Renal cortex interstitium (tissue), 11 donors: Measurements from ENCODE around the gene POLR2A. TPM values are rescaled to one million over a fixed set of nuclear protein-coding genes. Genes with fewer than 3 reads are reported as not detected.
"Not testable (repeated sequence)": the region's sequence is repeated elsewhere in the genome, so short reads cannot be mapped to it uniquely, and the experiment has no call there.

Experiments used
- DNase-seq, 11 donors: peaks; one replicate each; pipeline ENCODE4 v3.0.0-alpha.2; 2013; ENCODE audit warnings: low read depth in 9 of 11, low spot score in 4 of 11; ENCODE audit errors: extremely low read depth in 1 of 11
- polyA plus RNA-seq, 3 donors: library from polyadenylated mRNA; unstranded; fragments of 120-200 nt; gene quantifications; one replicate each; pipeline ENCODE4 v1.2.1, GENCODE V29; 2013; ENCODE audit not compliant: insufficient read length in 3 of 3

The POLR2A gene
- polyA plus RNA-seq, 3 donors, result 131 to 134 (median 134) TPM

GRCh38 chr17:7474767-7475166 lies 9.4 kb upstream of the POLR2A start:
- not testable (repeated sequence) for DNase-seq

- DNase-seq, result no peak
Measured at GRCh38 chr17:7475764-7476422, 8.3 kb upstream of the POLR2A start.

GRCh38 chr17:7476494-7476893 lies 7.7 kb upstream of the POLR2A start:
- DNase-seq, result no peak

GRCh38 chr17:7476951-7477350 lies 7.2 kb upstream of the POLR2A start:
- DNase-seq, result no peak

GRCh38 chr17:7477392-7478275 lies 6.5 kb upstream of the POLR2A start:
- peak in 3 of 11 donors; percentile 57 to 72 (median 62) for DNase-seq

- peak in 1 of 11 donors; percentile 21 for DNase-seq
Measured at GRCh38 chr17:7478276-7479212, 5.6 kb upstream of the POLR2A start.

- DNase-seq, result peak in 2 of 11 donors; percentile 27 to 50
Measured at GRCh38 chr17:7479213-7480088, 4.7 kb upstream of the POLR2A start, which contains the start of gene ZBTB4. Gene ZBTB4, minus strand, starts transcription at chr17:7479631. Its CDS starts 12,830 bp downstream, at chr17:7466801.

GRCh38 chr17:7480089-7480384 lies 4.1 kb upstream of the POLR2A start:
- DNase-seq, result no peak

- DNase-seq, result not testable (repeated sequence)
Measured at GRCh38 chr17:7481275-7481674, 2.9 kb upstream of the POLR2A start, which contains the start of gene SLC35G6. Gene SLC35G6, plus strand, starts transcription at chr17:7481446. Its CDS starts 71 bp downstream, at chr17:7481517.

- not testable (repeated sequence) for DNase-seq
Measured at GRCh38 chr17:7481842-7482741, 2.1 kb upstream of the POLR2A start.

GRCh38 chr17:7482742-7483088 lies 1.5 kb upstream of the POLR2A start:
- DNase-seq, result not testable (repeated sequence)

- peak in 10 of 11 donors; percentile 72 to 91 (median 82) for DNase-seq
Measured at GRCh38 chr17:7483255-7484066, 705 bp upstream of the POLR2A start.

- DNase-seq, result no peak
Measured at GRCh38 chr17:7484919-7485377, 782 bp downstream of the POLR2A start.

GRCh38 chr17:7486181-7486580 lies 2.0 kb downstream of the POLR2A start:
- no peak for DNase-seq

GRCh38 chr17:7490144-7490543 lies 6.0 kb downstream of the POLR2A start:
- DNase-seq, result no peak

- no peak for DNase-seq
Measured at GRCh38 chr17:7491583-7491982, 7.4 kb downstream of the POLR2A start.
